Measurements from ENCODE around the gene UPK3A.

Gene UPK3A

DNA sequence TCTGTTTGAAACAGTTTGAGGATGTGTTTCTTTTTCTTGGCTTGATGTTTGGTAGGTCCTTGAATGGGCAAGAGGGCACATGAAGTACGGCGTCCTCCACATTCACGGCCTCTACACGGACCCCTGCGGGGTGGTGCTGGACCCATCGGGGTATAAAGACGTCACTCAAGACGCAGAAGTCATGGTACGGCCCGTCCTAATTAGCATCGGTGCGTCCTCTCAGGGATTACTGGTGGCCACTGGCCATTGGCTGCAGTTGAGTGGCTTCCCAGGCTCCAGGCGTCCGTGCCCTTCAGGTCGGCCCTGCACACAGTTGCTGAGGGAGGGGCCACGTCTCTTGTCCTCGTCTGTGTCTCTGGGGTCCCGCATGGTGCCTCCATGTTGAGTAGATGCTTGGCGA lies 45.8 kb downstream of the UPK3A start:
- H3K9me3 Mint-ChIP-seq, result no peaks in the 10 kb centered on the region
- H3K4me1 Mint-ChIP-seq, result no peaks in the 10 kb centered on the region
- no peaks in the 10 kb centered on the region for H3K27me3 Mint-ChIP-seq
- ATAC-seq (replicated peaks), result no peak
- H3K36me3 Mint-ChIP-seq, result peaks cover 28 to 66% of the 10 kb centered on the region in 2 donors
- H3K27ac Mint-ChIP-seq, result no peak overlapping the region
- no peak overlapping the region for H3K4me3 Mint-ChIP-seq
- no peak for DNase-seq

DNA sequence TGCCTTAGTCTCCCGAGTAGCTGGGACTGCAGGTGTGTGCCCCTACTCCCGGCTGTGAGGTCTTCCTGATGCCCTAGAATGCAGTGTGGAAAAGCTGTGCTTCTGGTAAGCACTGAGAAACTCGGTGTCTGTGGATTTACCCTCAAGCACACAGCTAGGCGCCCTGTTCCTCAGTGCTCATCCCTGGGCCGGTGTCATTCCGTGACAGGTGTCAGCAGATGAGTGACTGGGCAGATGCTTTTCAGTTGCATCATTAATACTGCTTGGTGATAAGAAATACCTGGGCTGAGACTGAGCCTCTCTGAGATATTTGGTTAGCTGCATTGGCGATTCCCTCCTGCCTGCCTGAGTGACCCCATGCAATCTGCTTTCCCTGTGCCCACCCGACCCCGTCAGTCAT lies 46.7 kb downstream of the UPK3A start:
- DNase-seq (no peak), ATAC-seq (replicated peaks) (no peak)
- H3K27me3 Mint-ChIP-seq, result no peaks in the 10 kb centered on the region
- no peak overlapping the region for H3K27ac Mint-ChIP-seq
- H3K36me3 Mint-ChIP-seq, result peaks cover 33 to 72% of the 10 kb centered on the region in 2 donors
- no peaks in the 10 kb centered on the region for H3K9me3 Mint-ChIP-seq
- H3K4me1 Mint-ChIP-seq, result no peaks in the 10 kb centered on the region
- H3K4me3 Mint-ChIP-seq, result no peak overlapping the region

DNA sequence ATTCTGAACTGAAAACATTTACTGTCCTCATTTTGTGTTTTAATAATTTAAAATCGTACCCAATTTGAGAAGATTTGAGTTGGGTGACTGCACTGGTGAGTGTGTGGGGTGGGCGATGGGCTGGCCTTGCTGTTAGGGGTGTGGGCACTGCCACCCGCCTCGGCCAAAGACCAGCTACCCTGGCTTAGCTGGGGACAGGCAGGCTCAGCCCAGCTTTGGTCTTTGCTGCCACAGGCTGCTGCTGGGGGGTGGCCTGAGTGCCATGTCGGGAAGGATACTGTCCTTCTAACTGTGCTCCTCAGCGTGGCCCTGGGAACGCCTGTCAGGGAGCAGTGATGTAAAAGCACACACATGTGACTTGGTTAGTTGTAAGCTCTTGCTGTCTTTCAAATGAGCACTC lies 47.3 kb downstream of the UPK3A start:
- H3K4me3 Mint-ChIP-seq, result no peak overlapping the region
- H3K9me3 Mint-ChIP-seq, result no peaks in the 10 kb centered on the region
- DNase-seq (no peak), ATAC-seq (replicated peaks) (no peak)
- H3K27me3 Mint-ChIP-seq, result no peaks in the 10 kb centered on the region
- H3K27ac Mint-ChIP-seq, result no peak overlapping the region
- H3K4me1 Mint-ChIP-seq, result no peaks in the 10 kb centered on the region
- H3K36me3 Mint-ChIP-seq, result peaks cover 34 to 78% of the 10 kb centered on the region in 2 donors

DNA sequence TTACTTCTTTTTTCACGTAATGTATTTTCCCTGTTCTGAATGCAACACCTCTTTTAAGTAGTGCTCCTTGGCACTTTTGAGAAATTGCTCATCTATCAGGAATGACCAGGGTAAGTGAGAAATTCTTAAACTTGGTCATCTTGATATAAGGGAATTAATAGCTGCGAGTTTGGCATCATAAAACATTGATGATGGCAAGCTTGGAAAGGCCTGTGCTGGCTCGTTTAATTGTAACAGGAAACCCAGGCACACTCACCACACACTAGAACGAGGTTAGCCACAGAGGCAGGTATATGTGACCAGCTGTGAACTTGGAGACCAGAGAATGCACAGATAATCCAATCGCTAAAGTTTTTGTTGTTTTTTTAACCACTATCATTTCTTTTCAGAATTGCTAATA lies 49.3 kb downstream of the UPK3A start:
- ATAC-seq (replicated peaks), result no peak
- no peaks in the 10 kb centered on the region for H3K27me3 Mint-ChIP-seq
- H3K9me3 Mint-ChIP-seq, result no peaks in the 10 kb centered on the region
- no peak overlapping the region for H3K4me3 Mint-ChIP-seq
- no peak overlapping the region for H3K27ac Mint-ChIP-seq
- DNase-seq, result no peak
- no peaks in the 10 kb centered on the region for H3K4me1 Mint-ChIP-seq
- peaks cover 44 to 81% of the 10 kb centered on the region in 2 donors for H3K36me3 Mint-ChIP-seq

DNA sequence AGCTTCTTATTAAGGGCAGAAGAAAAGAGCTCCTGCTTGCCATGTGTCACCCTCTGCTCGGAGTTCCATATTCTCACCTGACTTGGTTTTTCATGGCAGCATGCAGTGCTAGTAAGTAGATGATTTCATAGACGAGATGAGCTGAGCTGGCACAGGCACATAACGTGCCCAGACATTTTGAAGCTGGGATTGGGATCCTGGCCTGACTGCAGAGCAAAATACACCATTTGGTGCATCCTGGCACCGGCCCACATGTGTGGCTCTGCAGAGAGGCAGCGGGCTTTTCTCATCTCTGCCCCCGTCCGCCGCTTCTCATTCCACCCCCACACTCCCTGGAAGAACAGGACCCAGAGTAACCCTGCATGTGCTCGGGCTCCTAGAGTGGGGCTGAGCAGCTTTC lies 49.8 kb downstream of the UPK3A start:
- Mint-ChIP-seq H3K27ac (no peak overlapping the region), H3K9me3 (no peaks in the 10 kb centered on the region), H3K4me3 (no peak overlapping the region)

DNA sequence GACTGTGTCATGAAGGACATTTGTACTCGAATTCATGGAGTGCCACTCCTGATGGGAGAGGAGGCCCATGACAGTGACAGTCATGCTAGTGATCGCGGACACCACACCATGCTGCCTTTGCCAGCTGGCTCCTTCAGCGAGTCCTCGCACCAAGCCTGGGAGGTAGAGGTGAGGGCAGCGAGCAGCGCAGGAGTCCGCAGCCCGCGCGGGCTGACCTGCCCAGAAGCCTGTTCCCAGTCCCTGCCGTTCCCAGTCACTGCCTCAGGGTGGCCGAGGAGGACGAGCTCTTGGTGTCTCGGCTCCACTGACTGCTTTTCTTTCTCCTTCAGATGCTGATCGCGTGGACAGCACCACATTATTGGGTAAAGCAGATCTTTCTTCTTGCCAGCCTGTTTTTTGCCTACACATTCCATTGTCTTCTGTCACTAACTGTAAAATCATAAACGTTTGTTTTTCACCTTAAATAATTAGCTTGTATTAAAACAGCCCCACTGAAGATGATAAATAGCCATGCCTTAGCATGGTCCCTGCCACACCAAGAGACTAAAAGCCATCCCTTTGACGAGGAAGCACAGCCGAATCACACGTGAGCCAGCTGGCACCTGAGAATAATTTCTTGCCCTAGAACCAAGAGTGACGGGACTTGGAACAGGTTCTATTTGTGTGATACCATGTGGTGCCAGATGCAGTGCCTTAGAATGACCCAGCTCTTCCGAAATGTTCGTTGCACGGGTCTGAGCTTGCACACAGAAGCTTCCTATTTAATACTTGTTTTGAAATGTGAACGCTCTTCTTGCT lies 50.5 kb downstream of the UPK3A start:
- H3K4me1 Mint-ChIP-seq, result no peaks in the 10 kb centered on the region
- no peak overlapping the region for H3K4me3 Mint-ChIP-seq
- no peak overlapping the region for H3K27ac Mint-ChIP-seq
- H3K9me3 Mint-ChIP-seq, result no peaks in the 10 kb centered on the region
- no peaks in the 10 kb centered on the region for H3K27me3 Mint-ChIP-seq
- H3K36me3 Mint-ChIP-seq, result peaks cover 39 to 81% of the 10 kb centered on the region in 2 donors
- no peak for DNase-seq
- ATAC-seq (replicated peaks), result no peak

More for the DNA sequence above, 49.8 kb downstream of the UPK3A start:
- no peaks in the 10 kb centered on the region for H3K27me3 Mint-ChIP-seq
- no peak for ATAC-seq (replicated peaks)
- no peaks in the 10 kb centered on the region for H3K4me1 Mint-ChIP-seq
- H3K36me3 Mint-ChIP-seq, result peaks cover 40 to 78% of the 10 kb centered on the region in 2 donors
- no peak for DNase-seq

DNA sequence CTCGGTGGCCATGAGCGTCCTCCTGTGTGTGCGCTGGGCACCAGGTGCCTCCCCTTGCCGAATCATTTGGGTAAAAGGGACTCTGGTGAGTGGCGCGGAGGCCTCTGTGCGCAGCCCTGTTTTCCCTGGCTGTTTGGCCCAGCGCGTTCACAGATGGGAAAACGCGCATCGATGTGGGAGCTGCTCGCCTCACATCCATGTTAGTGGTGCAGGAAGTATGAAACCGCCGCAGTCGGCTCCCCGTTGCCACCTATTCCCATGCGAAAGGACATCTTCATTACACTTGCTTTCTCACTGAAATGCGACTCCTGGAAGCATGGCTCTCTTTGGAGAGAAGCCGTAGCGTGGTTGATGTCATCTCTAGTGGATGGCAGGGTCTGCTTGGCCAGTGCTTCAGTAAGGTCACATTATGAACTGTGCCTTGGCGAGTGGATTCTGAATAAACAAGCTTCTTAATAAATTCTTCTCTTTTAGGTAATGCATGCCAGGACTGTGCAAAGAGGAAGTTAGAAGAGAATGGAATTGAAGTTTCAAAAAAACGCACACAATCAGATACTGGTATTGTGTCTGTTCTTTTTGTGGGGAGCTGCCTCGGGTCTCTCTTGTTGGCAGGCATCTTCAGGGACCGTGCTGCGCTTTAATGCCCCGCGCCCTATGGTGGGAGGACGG lies 51.2 kb downstream of the UPK3A start:
- Mint-ChIP-seq H3K4me3 (no peak overlapping the region), H3K9me3 (no peaks in the 10 kb centered on the region), H3K4me1 (no peaks in the 10 kb centered on the region), H3K36me3 (peaks cover 38 to 78% of the 10 kb centered on the region in 2 donors), H3K27ac (no peak overlapping the region), H3K27me3 (no peaks in the 10 kb centered on the region)
- ATAC-seq (replicated peaks), result no peak
- no peak for DNase-seq

DNA sequence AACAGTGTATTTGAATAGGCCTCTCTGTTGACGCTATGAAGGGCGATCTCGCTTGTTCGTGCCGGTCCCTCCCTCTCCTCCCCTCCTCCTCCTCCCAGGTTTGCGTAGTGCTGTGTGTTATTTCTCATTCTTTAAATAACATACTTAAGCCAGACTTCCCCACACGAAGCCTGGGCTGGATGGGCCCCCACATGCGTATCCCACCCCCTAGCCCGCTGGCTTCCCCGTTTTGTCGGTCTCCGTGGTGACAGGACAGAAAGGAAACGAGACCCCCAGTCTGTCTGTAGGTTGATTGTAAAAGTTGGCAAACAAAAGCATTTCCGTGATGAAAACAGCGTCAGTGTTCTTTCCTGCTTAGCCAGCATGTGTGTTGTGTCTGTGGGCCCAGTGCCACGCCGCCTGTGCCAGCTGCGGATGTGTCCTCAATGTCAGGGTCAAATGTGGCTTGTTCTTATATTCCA lies 52.3 kb downstream of the UPK3A start:
- no peaks in the 10 kb centered on the region for H3K4me1 Mint-ChIP-seq
- H3K36me3 Mint-ChIP-seq, result peaks cover 40 to 72% of the 10 kb centered on the region in 2 donors
- H3K9me3 Mint-ChIP-seq, result no peaks in the 10 kb centered on the region
- H3K27ac Mint-ChIP-seq, result no peak overlapping the region
- no peak for DNase-seq
- no peaks in the 10 kb centered on the region for H3K27me3 Mint-ChIP-seq
- no peak overlapping the region for H3K4me3 Mint-ChIP-seq
- ATAC-seq (replicated peaks), result no peak

DNA sequence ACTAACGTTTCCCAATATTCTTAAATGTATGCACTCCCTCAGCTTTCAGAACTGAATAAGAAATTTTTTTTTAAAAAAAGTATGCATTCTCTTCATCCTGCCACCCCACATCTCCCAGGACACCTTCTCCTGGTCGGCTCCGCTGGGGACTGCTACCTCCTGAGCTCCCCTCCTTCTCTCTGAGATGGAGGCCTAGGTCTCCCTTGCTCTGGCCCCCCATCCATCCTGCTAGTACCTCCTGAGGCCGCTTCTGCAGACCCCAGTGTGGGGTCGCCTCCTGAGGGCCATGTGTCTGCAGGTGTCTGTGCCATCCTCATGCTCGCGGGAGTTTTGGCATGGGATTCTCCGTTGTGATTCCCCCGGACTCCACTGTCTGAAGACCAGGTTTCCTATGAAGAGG lies 52.8 kb downstream of the UPK3A start:
- peaks cover 40 to 67% of the 10 kb centered on the region in 2 donors for H3K36me3 Mint-ChIP-seq
- H3K27ac Mint-ChIP-seq, result no peak overlapping the region

DNA sequence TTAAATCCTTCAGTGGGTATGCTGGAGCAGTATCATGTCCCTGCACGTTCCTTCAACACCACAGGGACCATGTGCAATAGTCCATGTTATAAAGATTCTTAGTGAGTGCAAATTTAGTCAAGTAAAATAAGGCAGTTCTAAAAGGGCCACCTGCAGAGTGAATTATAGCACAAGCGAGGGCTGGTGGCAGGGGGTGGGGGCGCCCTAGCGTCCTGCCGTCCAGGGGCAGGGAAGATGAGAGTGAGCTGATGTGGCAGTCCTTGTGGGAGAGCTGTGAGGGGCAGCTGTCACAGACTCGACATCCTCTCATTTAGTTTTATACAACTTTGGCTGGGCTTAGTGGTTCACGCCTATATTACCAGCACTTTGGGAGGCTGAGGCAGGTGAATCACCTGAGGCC lies 54.0 kb downstream of the UPK3A start:
- no peaks in the 10 kb centered on the region for H3K27me3 Mint-ChIP-seq
- peaks cover 38 to 64% of the 10 kb centered on the region in 2 donors for H3K36me3 Mint-ChIP-seq
- H3K4me3 Mint-ChIP-seq, result no peak overlapping the region
- no peak for ATAC-seq (replicated peaks)
- no peak overlapping the region for H3K27ac Mint-ChIP-seq
- no peaks in the 10 kb centered on the region for H3K9me3 Mint-ChIP-seq
- H3K4me1 Mint-ChIP-seq, result no peaks in the 10 kb centered on the region
- no peak for DNase-seq

More for the DNA sequence above, 52.8 kb downstream of the UPK3A start:
- no peak overlapping the region for H3K4me3 Mint-ChIP-seq
- ATAC-seq (replicated peaks), result no peak
- H3K27me3 Mint-ChIP-seq, result no peaks in the 10 kb centered on the region
- DNase-seq, result no peak
- H3K9me3 Mint-ChIP-seq, result no peaks in the 10 kb centered on the region
- H3K4me1 Mint-ChIP-seq, result no peaks in the 10 kb centered on the region

DNA sequence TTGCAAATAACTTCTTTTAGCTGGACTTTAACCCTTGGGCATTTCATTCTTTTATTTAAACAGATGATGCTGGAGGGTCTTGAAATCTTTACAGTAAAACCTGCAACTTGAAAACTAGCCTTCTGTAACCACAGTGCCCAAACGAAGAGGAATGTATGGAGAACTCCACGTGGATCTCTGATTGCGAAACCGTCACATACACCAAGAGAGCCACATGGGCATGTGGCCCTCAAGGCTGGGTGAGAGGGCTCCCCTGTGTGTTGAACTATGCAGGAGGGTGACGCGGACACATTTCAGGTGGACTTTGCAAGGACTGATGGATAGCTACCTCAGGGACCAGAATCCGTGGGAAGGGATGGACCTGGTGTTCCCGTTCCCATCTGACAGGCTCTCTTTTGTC lies 55.6 kb downstream of the UPK3A start:
- Mint-ChIP-seq H3K27me3 (no peaks in the 10 kb centered on the region), H3K4me3 (no peak overlapping the region), H3K36me3 (peaks cover 34 to 60% of the 10 kb centered on the region in 2 donors), H3K27ac (no peak overlapping the region), H3K9me3 (no peaks in the 10 kb centered on the region), H3K4me1 (peaks cover 2 to 6% of the 10 kb centered on the region in 2 donors)
- DNase-seq (no peak), ATAC-seq (replicated peaks) (no peak)

DNA sequence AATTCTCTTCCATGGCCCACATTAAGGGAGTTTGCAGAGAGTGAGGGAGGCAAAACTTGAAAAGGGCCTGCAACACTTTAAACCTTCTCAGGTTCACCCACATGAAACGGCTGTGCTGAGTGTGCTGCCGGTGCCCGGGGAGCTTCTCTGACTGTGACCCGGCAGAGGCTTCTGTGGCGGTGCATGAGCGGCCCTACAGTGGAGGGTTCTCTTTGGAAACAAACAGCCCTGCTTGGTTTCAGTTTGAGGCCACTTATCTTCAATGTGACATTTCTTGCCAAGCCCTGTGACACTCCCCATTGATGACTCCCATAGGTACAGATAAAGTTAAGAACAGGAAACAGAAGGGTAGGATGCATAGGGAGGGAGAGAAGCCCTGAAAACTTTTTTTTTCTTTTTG lies 56.7 kb downstream of the UPK3A start:
- Mint-ChIP-seq H3K4me1 (peaks cover 2 to 6% of the 10 kb centered on the region in 2 donors), H3K36me3 (peaks cover 26 to 53% of the 10 kb centered on the region in 2 donors), H3K27ac (peak overlapping the region; percentile 77), H3K27me3 (no peaks in the 10 kb centered on the region), H3K9me3 (no peaks in the 10 kb centered on the region), H3K4me3 (no peak overlapping the region)
- DNase-seq (no peak), ATAC-seq (replicated peaks) (peak in 1 of 2 donors; percentile 27)

DNA sequence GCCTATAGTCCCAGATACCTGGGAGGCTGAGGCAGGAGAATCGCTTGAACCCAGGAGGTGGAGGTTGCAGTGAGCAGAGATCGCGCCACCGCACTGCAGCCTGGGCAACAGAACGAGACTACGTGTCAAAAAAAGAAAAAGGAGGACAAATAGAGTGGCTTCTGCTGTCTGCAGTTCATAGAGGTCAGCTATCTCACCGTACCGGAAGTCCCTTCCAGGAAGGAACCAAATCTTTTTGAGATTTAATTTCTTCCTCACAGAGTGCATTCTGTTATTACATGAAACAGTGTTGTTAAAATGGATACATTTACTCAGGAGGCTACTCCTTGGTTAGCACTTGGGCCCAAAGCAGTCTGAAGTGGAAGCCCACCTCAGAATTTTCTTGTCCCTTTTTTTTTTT lies 58.4 kb downstream of the UPK3A start:
- no peak for DNase-seq
- no peak overlapping the region for H3K27ac Mint-ChIP-seq
- no peaks in the 10 kb centered on the region for H3K27me3 Mint-ChIP-seq
- no peak for ATAC-seq (replicated peaks)
- peaks cover 21 to 45% of the 10 kb centered on the region in 2 donors for H3K36me3 Mint-ChIP-seq
- H3K4me3 Mint-ChIP-seq, result no peak overlapping the region
- peaks cover 2 to 6% of the 10 kb centered on the region in 2 donors for H3K4me1 Mint-ChIP-seq
- H3K9me3 Mint-ChIP-seq, result no peaks in the 10 kb centered on the region

DNA sequence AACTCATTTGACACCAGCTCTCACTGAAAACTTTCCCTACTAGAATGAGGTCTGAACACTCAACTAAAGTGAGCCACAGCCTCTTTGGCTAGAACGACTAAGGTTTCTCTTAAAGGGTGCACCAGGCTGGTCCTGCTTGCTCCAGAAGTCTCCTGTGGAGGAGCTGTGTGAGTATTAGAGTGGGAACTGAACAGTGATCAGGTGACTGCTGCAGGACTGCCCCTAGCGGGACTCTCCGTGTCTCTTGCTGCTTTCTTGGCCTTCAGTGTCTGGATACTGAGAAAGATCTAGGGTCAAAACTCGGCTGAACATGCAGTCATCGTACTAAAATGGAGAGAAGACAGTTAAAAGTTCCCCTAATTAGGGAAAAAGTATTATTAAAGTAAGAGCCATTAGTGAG lies 59.6 kb downstream of the UPK3A start:
- H3K4me3 Mint-ChIP-seq, result no peak overlapping the region
- peaks cover 17 to 40% of the 10 kb centered on the region in 2 donors for H3K36me3 Mint-ChIP-seq
- DNase-seq (no peak), ATAC-seq (replicated peaks) (no peak)
- H3K4me1 Mint-ChIP-seq, result peaks cover 2 to 6% of the 10 kb centered on the region in 2 donors
- H3K27me3 Mint-ChIP-seq, result no peaks in the 10 kb centered on the region
- H3K9me3 Mint-ChIP-seq, result no peaks in the 10 kb centered on the region
- no peak overlapping the region for H3K27ac Mint-ChIP-seq
